ENCODE measurements around the gene RPN2. TPM values are rescaled to one million over a fixed set of nuclear protein-coding genes. Genes with fewer than 3 reads are reported as not detected.

RPN2 gene
- total and polyA plus RNA-seq, 2 of the 13 experiments (the other 11 are each of a cell fraction or from before 2014, with no cell fraction given), result 587 to 1,818 TPM

GRCh38 chr20:37285664-37286374, 106.7 kb downstream of the RPN2 start (continued):
- TF ChIP-seq ZNF280B (CRISPR knock-in tag; IDR thresholded peaks at IDR 0.05; ENCODE audit: borderline replicate concordance) (no peak), ZNF543 (CRISPR knock-in tag; IDR thresholded peaks at IDR 0.05) (no peak), ZNF10 (CRISPR knock-in tag; IDR thresholded peaks at IDR 0.05; ENCODE audit: borderline replicate concordance, low read depth) (no peak), ZFY (CRISPR knock-in tag; IDR thresholded peaks at IDR 0.05) (peak; percentile 65), ZNF292 (CRISPR knock-in tag; IDR thresholded peaks at IDR 0.05; ENCODE audit: borderline replicate concordance, low read depth) (peak; percentile 92; the same call in 1 of the 2 replicates), NPAS2 (CRISPR knock-in tag; IDR thresholded peaks at IDR 0.05; ENCODE audit: borderline replicate concordance) (no peak), ATF4 (CRISPR knock-in tag; IDR thresholded peaks at IDR 0.05) (peak in 1 of 2 experiments; percentile 64; a peak in 2 of 4 replicates), HOXD1 (CRISPR knock-in tag; IDR thresholded peaks at IDR 0.05) (peak; percentile 38; the same call in 1 of the 2 replicates), ZFP36 (IDR thresholded peaks at IDR 0.05; ENCODE audit: borderline replicate concordance, low read depth, low read length, partially characterized antibody) (peak; percentile 71), ZBTB38 (CRISPR knock-in tag; IDR thresholded peaks at IDR 0.05) (0 out of 2 replicates have a peak, but pooled peaks have one; percentile 32), ZMAT5 (CRISPR knock-in tag; IDR thresholded peaks at IDR 0.05; ENCODE audit: borderline replicate concordance, low read depth) (no peak), KMT2B (CRISPR knock-in tag; IDR thresholded peaks at IDR 0.05) (peak; percentile 19; the same call in 1 of the 2 replicates), ZNF414 (CRISPR knock-in tag; IDR thresholded peaks at IDR 0.05) (peak; percentile 92), SOX13 (IDR thresholded peaks at IDR 0.05) (no peak), SOX13 (CRISPR knock-in tag; conservative IDR thresholded peaks at IDR 0.05 in 1 of 2, IDR thresholded peaks at IDR 0.05 in 1 of 2) (peak in 1 of 2 experiments; percentile 68; a peak in 1 of 4 replicates), SKIL (CRISPR knock-in tag; IDR thresholded peaks at IDR 0.05; ENCODE audit: borderline replicate concordance) (peak; percentile 56; the same call in 1 of the 2 replicates), PRDM10 (CRISPR knock-in tag; IDR thresholded peaks at IDR 0.05; ENCODE audit: low read depth) (no peak), GLI4 (CRISPR knock-in tag; IDR thresholded peaks at IDR 0.05; ENCODE audit: borderline replicate concordance) (no peak)

Measured in HepG2 (cell line).